T follicular helper cell (primary cell): ENCODE results near the gene TIMP3.

ENCODE experiments used
- DNase-seq: peaks from one replicate; pipeline ENCODE4 v3.0.0-alpha.2; 2020; ENCODE audit warnings: low read depth

TIMP3 gene

DNA sequence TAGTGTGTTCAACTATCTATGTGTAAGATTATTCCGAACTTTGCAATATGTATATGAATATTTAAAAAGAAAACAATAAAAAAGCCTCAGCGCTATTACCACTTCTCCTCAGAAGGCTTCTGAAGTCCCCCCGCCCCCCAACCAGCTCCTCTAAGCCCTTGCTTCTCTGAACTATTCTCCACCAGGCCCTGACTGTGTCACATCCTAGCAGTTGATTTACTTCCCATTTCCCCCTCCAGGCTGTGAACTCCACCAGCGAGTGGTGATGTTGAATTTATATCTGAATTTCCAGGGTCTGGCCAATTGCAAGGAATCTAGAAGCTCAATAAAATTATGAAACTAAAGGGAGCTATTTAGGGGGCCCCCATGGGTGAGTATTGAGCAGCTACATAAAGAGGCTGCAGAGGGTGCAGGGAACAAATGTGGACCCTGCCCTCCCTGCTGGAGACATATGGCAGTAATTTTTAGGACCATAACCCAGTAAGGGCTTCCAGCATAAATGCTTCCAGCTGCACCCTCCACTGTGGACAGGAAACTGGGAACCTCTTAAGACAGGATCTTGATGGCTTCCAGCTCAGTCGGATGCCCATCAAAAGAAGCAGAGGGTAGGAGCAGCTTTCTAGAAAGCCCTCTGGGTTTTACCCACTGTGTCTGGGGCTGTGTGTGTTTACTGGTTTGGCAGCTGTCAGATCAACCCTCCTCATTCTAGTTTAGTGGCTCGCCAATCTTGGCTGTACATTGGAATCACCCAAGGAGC is 81.4 kb downstream of the TIMP3 start:
- DNase-seq = no peak

DNA sequence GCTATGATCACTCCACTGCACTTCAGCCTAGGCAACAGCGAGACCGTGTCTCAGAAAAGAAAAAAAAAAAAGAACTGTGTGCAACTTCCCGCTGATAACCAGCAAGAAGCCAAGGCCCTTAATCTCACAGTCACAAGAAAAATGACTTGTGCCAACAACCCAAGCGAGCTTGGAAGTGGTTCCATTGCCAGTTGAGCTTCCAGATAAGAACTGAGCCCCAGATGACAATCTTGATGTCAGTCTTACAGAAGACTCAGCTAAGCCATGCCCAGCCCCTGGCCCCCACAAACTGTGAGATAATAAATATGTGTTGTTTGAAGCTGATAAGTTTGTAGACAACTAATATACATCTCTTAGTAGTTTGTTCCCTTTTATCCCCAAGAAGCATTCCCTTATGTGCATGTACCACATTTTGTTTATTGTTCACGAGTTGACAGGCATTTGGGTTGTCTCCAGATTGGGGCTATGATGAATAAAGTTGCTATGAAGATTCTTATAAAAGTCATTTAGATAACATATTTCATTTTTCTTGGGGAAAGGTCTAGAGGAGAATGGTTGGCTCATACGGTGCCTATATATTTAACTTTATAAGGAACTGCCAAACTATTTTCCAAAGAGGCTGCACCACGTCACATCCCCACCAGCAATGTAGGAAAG is 85.9 kb downstream of the TIMP3 start:
- no peak for DNase-seq

DNA sequence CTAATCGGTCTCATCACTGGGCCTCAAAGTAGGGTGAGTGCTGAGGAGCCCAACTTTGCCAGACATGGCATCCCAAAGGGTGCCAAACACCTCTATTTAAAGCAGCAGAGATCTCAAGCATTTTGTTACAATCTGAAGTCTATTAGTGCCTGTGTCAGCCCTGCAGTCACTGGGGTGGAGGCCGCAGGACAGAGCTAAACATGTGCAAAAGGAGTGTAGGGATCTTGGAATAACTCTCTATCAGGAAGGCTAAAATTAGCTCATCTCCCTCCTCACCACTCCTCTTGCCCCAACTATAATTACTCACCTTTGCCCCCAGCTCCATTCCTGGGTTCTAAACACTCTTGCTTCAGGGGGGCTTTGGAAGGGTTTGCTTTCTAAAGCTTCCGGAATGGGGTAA is 87.5 kb downstream of the TIMP3 start:
- DNase-seq = no peak

DNA sequence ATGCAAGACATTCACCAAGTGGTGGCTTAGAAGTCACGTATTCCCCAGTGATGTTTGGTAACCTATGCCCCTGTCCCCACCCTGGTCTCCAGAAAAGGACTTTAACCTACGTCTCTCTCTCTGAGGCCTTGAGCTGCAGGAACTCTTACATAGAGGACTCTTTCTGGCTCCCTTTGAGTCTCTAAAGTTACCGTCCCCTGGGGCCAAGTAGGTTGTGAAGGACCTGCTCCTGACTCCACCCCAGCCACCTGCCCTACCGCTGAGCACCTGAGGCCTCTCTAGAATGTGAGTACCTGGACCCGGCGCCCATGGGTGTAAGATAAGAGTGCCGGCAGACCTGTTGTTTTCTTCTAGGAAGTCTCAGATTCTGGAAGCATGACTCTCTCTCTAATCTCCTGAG is 95.4 kb downstream of the TIMP3 start:
- DNase-seq = no peak

DNA sequence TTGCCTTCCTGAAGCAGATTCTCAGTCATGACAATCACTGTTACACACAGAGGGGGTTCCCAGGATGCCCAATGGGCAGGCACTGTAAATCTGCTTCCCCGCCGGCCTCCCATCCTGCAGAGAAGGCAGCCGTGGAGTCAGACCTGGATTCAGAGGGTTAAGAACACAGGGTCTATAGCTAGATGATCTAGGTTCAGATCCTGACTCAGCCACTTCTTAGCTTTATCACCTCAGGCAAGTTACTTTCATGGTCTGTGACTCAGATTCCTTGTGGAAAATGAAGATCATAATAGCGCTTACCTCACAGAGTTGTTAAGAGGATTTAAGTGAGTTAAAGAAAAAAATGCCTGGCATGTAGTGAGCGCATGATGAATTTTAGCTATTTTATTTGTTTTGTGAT is 95.9 kb downstream of the TIMP3 start:
- no peak for DNase-seq

DNA sequence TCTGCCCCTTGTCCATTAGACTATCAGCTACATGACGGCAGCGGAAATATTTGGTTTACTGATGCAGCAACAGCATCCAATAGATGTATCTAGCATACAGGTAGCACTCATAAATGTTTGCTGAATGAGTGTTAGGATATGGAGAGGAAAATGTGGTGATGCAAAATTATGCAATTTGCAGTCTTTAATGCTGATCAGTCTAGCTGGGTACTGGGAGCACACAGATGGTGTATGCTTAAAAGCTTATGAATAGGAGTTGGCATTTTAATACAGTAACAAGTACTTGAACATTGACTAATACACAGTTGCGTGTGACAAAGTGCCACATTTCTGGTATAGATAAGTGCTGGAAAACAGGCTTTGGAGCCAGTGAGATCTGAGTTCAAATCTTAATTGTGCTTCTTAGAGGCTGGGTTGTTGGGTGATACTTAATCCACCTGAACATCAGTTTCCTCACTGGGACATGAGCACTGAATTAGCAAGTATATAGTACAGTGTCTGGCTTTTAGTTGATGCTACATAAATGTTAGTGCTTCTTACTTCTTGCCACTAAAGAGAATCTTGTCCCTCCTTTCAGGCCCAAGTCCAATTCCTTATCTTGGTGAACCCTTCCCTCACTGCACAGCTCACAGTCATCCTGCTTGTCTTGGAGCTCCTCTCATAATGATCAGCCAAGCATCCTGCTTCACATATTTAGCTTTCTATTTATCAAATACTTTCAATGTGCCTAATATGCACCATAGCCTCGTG is 99.6 kb downstream of the TIMP3 start:
- DNase-seq = no peak

DNA sequence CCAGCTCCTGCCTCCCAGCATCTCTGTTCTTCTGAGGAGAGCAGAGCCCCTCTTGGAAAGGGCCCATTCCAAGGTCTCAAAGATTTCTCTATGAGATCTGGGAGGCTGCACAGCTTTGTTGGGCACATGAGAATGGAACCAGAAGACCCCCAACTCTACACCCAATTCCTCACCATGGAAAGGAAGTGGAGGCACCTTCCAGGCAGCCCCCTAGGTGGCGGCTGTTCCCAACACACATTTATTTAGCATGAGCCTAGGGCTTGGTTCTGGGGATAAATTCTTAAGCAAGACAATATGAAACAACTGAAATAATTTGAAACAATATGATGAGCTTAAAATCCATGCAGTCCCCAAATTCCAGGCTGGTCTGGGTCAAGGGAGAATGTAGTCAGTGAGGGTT is 100.4 kb downstream of the TIMP3 start:
- no peak for DNase-seq

DNA sequence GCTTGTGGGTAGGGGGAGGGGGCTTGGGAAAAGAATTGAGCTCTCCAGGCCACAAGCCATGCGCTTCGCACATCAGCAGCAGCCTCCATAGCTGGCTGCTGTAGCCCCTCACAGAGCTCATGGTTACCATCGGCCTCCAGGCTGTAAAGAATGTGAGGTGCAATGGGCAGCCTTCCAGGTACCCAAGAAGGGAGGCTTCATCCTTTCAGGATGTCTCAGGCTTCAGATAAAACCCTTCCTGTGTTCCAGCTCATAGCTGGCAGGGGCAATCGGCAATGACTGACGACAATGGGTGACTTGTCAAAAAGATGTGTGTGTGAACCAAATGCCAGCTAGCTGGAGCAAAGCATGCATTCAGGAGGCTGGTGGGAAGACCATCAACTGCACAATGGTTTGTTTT is 102.0 kb downstream of the TIMP3 start:
- DNase-seq = no peak

DNA sequence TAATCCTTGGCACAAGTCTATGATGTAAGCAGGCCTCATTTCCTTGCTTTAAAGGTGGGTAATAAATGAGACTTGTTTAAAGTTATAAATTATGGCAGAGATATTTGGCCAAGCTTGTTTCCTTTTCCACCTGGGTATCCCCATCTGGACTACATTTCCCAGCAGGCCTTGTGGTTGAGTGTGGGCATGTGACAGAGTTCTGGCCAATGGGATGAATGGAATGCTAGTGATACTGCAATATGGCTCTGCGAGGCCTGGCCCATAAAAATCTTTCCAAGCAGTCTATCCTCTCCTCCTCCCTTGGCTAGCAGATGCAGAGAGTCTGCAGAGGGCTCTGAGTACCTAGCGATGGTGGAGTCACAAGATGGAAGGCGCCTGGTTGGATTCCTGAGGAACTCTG is 102.5 kb downstream of the TIMP3 start:
- DNase-seq = no peak

DNA sequence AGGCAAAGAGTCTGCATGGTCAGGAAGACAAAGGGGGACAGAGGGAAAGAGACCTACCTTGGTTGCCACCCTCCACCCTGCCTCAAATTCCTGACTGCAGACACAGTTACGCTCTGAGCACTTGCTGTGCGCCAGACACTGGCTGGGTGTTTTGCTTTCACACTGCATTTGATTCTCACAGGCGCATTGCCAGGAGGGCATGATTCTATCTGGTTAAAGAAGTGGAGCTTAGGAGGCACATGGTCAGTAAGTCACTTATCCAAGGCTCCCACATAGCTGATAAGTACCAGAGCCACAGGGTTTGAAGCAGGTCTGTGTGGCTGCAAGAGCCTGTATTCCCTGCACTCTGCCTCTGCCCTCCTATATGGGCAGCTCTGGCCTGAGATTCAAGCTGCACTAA is 103.9 kb downstream of the TIMP3 start:
- DNase-seq = no peak

DNA sequence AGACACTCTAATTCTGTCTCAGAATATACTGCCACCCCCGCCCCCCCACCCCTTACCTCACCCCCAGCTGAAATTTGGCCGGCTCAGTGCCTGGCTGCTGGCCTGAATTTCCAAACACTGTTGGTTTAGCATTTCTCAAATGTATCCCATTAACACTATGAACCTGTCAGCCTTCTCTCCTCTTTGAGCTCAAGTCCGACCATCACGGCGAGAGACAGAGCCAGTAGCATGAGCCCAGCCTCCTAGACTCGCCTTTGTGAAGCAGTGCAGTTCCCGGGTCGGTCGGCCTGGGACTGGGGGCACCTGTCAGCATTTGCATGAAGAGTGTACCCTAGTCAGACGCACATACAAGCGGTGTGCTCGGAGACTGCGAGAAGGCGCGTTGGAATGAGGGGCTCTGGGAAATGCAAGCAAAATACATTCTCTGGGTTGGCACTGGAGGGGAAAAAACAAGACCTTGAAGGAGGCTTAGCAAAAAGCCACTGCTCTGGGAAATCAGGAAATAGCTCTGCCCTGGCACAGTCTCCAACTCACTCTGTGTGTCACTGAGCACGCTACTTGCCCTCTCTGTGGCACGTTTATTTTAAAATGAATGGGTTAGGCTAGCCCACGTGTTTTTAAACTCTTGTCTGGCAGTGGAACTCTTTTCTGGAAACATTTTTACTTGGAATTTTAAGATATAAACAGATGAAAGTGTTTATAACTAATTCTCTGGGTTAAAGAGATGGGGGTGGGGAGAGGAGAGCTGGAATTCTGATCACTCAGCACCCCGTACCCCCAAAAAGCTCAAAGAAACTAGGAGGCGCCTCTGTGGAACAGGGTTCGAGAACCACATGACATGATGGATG is 108.3 kb downstream of the TIMP3 start:
- DNase-seq = no peak

DNA sequence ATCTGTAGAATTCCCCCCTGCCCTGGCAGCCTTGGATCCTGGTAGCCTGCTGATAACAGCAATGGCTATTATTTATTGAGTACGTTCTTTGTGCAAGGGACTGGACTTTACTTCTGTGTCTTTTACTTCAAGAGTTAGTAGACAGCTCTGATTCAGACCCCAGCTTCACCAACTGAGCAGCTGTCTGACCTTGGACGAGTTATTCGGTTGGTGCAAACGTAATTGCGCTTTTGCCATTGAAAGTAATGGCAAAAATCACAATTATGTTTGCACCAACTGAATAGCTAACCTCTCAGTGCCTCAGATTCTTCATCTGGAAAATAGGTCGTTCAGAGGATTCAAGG is 108.9 kb downstream of the TIMP3 start:
- DNase-seq = no peak

DNA sequence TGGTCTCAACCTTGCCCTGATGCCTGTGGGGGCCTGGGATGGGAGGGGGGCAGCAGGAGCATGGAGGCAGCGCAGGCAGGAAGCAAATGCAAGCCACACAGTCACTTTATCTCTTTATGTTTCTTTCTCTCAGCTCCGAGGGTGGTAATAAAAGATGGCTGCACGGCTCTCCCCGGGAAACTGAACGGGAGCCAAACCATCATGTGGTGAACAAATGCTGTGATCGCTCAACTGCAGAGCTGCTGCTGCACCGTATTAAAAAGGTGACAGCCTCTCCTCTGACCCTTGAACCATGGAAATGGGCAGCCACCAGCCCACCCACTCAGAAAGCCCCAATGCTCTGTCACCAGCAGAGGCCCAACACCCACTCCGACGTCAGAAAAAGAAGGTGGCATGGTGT is 110.0 kb downstream of the TIMP3 start:
- no peak for DNase-seq
